Measurements from ENCODE around the gene GIGYF2. TPM values are rescaled to one million over a fixed set of nuclear protein-coding genes. Genes with fewer than 3 reads are reported as not detected.
A peak's percentile ranks its signal among the peaks of the same experiment; 100 is the strongest.

GIGYF2 gene
- total RNA-seq, 1 donor from 2014 or later: 61.1 TPM

DNA sequence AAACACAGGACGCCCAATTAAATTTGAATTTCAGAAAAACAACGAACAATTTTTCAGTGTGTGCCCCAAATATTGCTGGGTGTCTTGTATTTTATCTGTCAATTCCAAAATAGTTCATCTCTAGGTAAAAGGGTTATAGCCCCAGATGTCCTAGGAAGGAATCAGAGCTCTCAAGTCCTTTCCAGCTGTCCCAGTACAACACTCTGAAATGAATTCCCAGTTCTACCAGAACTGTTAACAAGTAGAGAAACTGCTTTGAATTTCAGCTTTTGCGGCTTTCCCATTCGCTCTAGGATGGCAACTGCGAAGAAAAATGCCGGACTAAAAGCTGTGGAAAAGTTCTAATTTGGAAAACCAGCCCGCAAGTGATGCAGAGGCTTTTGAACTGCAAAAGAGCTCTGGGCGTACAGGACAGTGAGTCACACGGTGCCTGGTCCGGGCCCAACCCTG, 497 bp upstream of the GIGYF2 start:
- Mint-ChIP-seq H3K27me3 (ENCODE audit: unreplicated experiment) (peaks cover 2% of the 10 kb centered on the region), H3K36me3 (ENCODE audit: low read depth, unreplicated experiment) (no peaks in the 10 kb centered on the region), H3K4me1 (ENCODE audit: unreplicated experiment) (peaks cover 26% of the 10 kb centered on the region), H3K9me3 (ENCODE audit: unreplicated experiment) (no peaks in the 10 kb centered on the region), H3K27ac (ENCODE audit: unreplicated experiment) (no peak overlapping the region), H3K4me3 (ENCODE audit: unreplicated experiment) (peak overlapping the region; percentile 62)
- TF ChIP-seq, protein P1, sequence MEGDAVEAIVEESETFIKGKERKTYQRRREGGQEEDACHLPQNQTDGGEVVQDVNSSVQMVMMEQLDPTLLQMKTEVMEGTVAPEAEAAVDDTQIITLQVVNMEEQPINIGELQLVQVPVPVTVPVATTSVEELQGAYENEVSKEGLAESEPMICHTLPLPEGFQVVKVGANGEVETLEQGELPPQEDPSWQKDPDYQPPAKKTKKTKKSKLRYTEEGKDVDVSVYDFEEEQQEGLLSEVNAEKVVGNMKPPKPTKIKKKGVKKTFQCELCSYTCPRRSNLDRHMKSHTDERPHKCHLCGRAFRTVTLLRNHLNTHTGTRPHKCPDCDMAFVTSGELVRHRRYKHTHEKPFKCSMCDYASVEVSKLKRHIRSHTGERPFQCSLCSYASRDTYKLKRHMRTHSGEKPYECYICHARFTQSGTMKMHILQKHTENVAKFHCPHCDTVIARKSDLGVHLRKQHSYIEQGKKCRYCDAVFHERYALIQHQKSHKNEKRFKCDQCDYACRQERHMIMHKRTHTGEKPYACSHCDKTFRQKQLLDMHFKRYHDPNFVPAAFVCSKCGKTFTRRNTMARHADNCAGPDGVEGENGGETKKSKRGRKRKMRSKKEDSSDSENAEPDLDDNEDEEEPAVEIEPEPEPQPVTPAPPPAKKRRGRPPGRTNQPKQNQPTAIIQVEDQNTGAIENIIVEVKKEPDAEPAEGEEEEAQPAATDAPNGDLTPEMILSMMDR (IDR thresholded peaks at IDR 0.05; ENCODE audit: unreplicated experiment): no peak
- DNase-seq (ENCODE audit: low spot score): no peak

DNA sequence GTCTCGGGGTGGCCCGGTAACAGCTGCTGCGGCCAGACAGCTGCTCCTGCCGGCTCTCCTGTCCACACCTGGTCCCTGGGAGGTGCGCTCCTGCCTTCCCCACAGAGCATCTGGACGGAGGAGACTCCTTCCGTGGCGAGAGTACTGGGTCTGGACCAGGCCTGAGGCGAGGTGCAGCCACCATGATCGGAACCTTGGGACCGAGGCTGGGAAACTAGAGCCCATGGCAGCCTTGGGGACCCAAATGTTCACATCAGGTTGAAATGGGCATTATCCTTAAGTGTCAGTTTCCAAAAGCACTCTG, 628 bp downstream of the GIGYF2 start:
- peak overlapping the region; percentile 86 for H3K27ac Mint-ChIP-seq (ENCODE audit: unreplicated experiment)
- peaks cover 26% of the 10 kb centered on the region for H3K4me1 Mint-ChIP-seq (ENCODE audit: unreplicated experiment)
- H3K36me3 Mint-ChIP-seq (ENCODE audit: low read depth, unreplicated experiment): no peaks in the 10 kb centered on the region
- no peak for DNase-seq (ENCODE audit: low spot score)
- peak overlapping the region; percentile 98 for H3K4me3 Mint-ChIP-seq (ENCODE audit: unreplicated experiment)
- TF ChIP-seq, protein P1 (IDR thresholded peaks at IDR 0.05; ENCODE audit: unreplicated experiment): no peak
- H3K9me3 Mint-ChIP-seq (ENCODE audit: unreplicated experiment): no peaks in the 10 kb centered on the region
- H3K27me3 Mint-ChIP-seq (ENCODE audit: unreplicated experiment): peaks cover 2% of the 10 kb centered on the region

DNA sequence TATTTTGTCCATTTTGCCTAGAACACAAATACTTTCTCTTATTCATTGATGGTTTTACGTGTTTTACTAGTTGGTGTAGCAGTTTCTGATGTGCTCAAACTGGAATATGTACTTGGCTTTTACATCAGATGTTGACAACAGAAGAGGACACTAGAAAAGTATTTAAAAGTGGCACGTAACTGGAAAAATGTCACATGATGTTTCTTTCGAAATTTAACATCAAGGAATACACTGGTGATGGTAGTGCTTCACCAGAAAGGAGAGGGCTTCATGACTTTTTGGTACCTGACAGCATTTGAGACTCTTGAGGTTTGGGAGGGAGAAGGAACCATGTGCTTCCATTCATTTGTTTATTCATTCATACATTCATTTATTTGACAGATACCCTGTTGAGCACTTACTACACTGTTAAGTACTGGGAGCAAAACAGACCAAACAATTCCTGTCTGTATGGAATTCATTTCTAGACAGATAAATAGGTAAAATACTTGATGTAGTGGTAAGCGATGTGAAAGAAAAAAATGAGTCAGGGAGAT, 1.5 kb downstream of the GIGYF2 start:
- Mint-ChIP-seq H3K9me3 (ENCODE audit: unreplicated experiment) (no peaks in the 10 kb centered on the region), H3K36me3 (ENCODE audit: low read depth, unreplicated experiment) (peaks cover 3% of the 10 kb centered on the region), H3K27ac (ENCODE audit: unreplicated experiment) (no peak overlapping the region), H3K4me1 (ENCODE audit: unreplicated experiment) (peaks cover 26% of the 10 kb centered on the region), H3K27me3 (ENCODE audit: unreplicated experiment) (peaks cover 2% of the 10 kb centered on the region), H3K4me3 (ENCODE audit: unreplicated experiment) (peak overlapping the region; percentile 98)
- TF ChIP-seq, protein P1 (IDR thresholded peaks at IDR 0.05; ENCODE audit: unreplicated experiment): no peak
- DNase-seq (ENCODE audit: low spot score): no peak

DNA sequence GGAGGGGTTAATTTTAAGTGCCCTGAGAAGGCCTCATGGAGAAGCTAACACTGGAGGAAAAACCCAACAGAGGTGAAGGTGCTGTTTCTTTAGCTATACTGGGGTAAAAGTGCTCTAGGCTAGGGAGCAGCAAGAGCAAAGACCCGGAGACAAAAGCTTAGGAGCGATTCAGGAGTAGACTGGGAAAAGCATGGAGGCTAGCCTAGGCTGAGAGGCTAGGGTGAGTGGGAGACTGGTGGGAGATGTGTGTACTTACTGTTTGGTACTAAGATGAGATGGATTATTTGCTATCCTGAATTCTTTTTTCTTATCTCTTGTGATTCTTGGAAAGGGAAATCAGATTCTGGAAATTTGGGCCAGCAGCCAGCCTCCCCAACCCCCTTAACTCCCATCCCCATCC, 2.0 kb downstream of the GIGYF2 start:
- TF ChIP-seq, protein P1 (IDR thresholded peaks at IDR 0.05; ENCODE audit: unreplicated experiment): no peak
- DNase-seq (ENCODE audit: low spot score): no peak
- Mint-ChIP-seq H3K4me1 (ENCODE audit: unreplicated experiment) (peaks cover 26% of the 10 kb centered on the region), H3K9me3 (ENCODE audit: unreplicated experiment) (no peaks in the 10 kb centered on the region), H3K27me3 (ENCODE audit: unreplicated experiment) (peaks cover 2% of the 10 kb centered on the region), H3K4me3 (ENCODE audit: unreplicated experiment) (peak overlapping the region; percentile 98), H3K27ac (ENCODE audit: unreplicated experiment) (no peak overlapping the region), H3K36me3 (ENCODE audit: low read depth, unreplicated experiment) (peaks cover 8% of the 10 kb centered on the region)

DNA sequence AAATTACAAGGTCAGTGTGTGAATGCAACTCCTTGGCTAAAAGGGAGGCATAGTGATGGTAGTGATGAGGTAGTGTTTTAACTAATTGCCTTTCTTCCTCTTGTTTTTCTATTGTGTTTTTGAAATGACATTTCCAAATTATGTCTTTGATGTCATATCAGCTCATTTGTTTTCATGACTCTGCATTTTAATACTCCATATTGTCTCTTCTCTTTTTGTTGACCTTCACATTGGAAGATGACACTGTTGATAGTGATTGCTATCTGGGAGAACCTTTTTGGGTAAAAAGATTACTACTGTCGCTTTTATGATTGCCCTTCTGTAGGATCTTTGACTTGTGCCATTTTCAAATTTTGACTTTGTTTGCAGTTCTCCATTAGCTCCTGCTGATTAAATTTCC, 3.0 kb downstream of the GIGYF2 start:
- no peak overlapping the region for H3K27ac Mint-ChIP-seq (ENCODE audit: unreplicated experiment)
- H3K4me3 Mint-ChIP-seq (ENCODE audit: unreplicated experiment): no peak overlapping the region
- H3K9me3 Mint-ChIP-seq (ENCODE audit: unreplicated experiment): no peaks in the 10 kb centered on the region
- peaks cover 2% of the 10 kb centered on the region for H3K27me3 Mint-ChIP-seq (ENCODE audit: unreplicated experiment)
- TF ChIP-seq, protein P1 (IDR thresholded peaks at IDR 0.05; ENCODE audit: unreplicated experiment): no peak
- H3K4me1 Mint-ChIP-seq (ENCODE audit: unreplicated experiment): peaks cover 26% of the 10 kb centered on the region
- no peak for DNase-seq (ENCODE audit: low spot score)
- peaks cover 8% of the 10 kb centered on the region for H3K36me3 Mint-ChIP-seq (ENCODE audit: low read depth, unreplicated experiment)
